Neuronal stem cell (in vitro differentiated cells): ENCODE measurements around the gene STOX2.

Experiments
- DNase-seq: peaks from one replicate; pipeline ENCODE4 v3.0.0-alpha.2; 2013; ENCODE audit warnings: low spot score
- H2AFZ ChIP-seq: one replicate; pipeline ENCODE4 v1.6.1; 2013; ENCODE audit warnings: mild to moderate bottlenecking, low read length, inconsistent platforms
- H2AK5ac ChIP-seq: 2 replicates; pipeline ENCODE4 v1.6.1; 2013; ENCODE audit warnings: low read depth, mild to moderate bottlenecking, inconsistent platforms, low read length, moderate library complexity, mixed read lengths
- H2BK120ac ChIP-seq: 2 replicates; pipeline ENCODE4 v1.6.1; 2013; ENCODE audit warnings: low read depth, mild to moderate bottlenecking, inconsistent platforms, low read length, moderate library complexity, mixed read lengths
- H2BK12ac ChIP-seq: one replicate; pipeline ENCODE4 v1.6.1; 2013; ENCODE audit warnings: low read length, inconsistent platforms
- H2BK15ac ChIP-seq: 2 replicates; pipeline ENCODE4 v1.6.1; 2013; ENCODE audit warnings: mild to moderate bottlenecking, low read length, inconsistent platforms, mixed read lengths
- H2BK5ac ChIP-seq: one replicate; pipeline ENCODE4 v1.6.1; 2013; ENCODE audit warnings: inconsistent platforms, mild to moderate bottlenecking, low read length, moderate library complexity
- H3K14ac ChIP-seq: one replicate; pipeline ENCODE4 v1.6.1; 2013; ENCODE audit warnings: low read length, inconsistent platforms
- H3K18ac ChIP-seq: 2 replicates; pipeline ENCODE4 v1.6.1; 2013; ENCODE audit warnings: low read length, inconsistent platforms
- H3K23ac ChIP-seq: 2 replicates; pipeline ENCODE4 v1.6.1; 2013; ENCODE audit warnings: low read depth, mild to moderate bottlenecking, mixed read lengths, low read length, inconsistent platforms; ENCODE audit not compliant: poor library complexity
- H3K27ac ChIP-seq: replicated peaks from 3 replicates; pipeline ENCODE4 v1.5.1; 2013; ENCODE audit warnings: low read length, inconsistent platforms
- H3K27me3 ChIP-seq, 3 experiments: 2 replicates each; pipeline ENCODE4 v1.6.1; 2013; ENCODE audit warnings: low read length in 3 of 3, mild to moderate bottlenecking in 2 of 3, inconsistent platforms in 1 of 3, low read depth in 1 of 3, mixed read lengths in 1 of 3, moderate library complexity in 1 of 3; ENCODE audit not compliant: control insufficient read depth in 3 of 3, insufficient read depth in 3 of 3
- H3K36me3 ChIP-seq, 2 donors: replicated peaks in 1 of 2; 2 replicates each; pipeline ENCODE4 v1.6.1; 2013; ENCODE audit warnings: low read length in 2 of 2; ENCODE audit not compliant: control insufficient read depth in 2 of 2, insufficient read depth in 2 of 2
- H3K4ac ChIP-seq: 2 replicates; pipeline ENCODE4 v1.6.1; 2013; ENCODE audit warnings: inconsistent platforms, mild to moderate bottlenecking, low read length, moderate library complexity
- H3K4me1 ChIP-seq, 2 donors: 1 replicate in 1 of 2; 2 replicates in 1 of 2; pipeline ENCODE4 v1.6.1; 2013; ENCODE audit warnings: low read length in 2 of 2, low read depth in 1 of 2; ENCODE audit not compliant: control insufficient read depth in 2 of 2, insufficient read depth in 1 of 2
- H3K4me2 ChIP-seq: one replicate; pipeline ENCODE4 v1.6.1; 2013; ENCODE audit warnings: mild to moderate bottlenecking, low read length, inconsistent platforms; ENCODE audit not compliant: insufficient read depth, poor library complexity, severe bottlenecking
- H3K4me3 ChIP-seq, 2 donors: 2 replicates each; pipeline ENCODE4 v1.5.1; 2013; ENCODE audit warnings: low read length in 2 of 2, mild to moderate bottlenecking in 2 of 2, inconsistent platforms in 1 of 2, moderate library complexity in 1 of 2
- H3K79me1 ChIP-seq: one replicate; pipeline ENCODE4 v1.6.1; 2013; ENCODE audit warnings: low read depth, mild to moderate bottlenecking, inconsistent platforms, low read length, moderate library complexity
- H3K9ac ChIP-seq: one replicate; pipeline ENCODE4 v1.6.1; 2013; ENCODE audit warnings: mild to moderate bottlenecking, low read depth, low read length, inconsistent platforms; ENCODE audit not compliant: poor library complexity
- H3K9me3 ChIP-seq, 2 donors: replicated peaks in 1 of 2; 2 replicates each; pipeline versions ENCODE3 to v1.6.1; 2013; ENCODE audit warnings: low read length in 2 of 2, mild to moderate bottlenecking in 2 of 2, inconsistent platforms in 1 of 2, low read depth in 1 of 2, mixed read lengths in 1 of 2, moderate library complexity in 1 of 2; ENCODE audit not compliant: control insufficient read depth in 2 of 2, insufficient read depth in 1 of 2
- H4K8ac ChIP-seq: one replicate; pipeline ENCODE4 v1.6.1; 2013; ENCODE audit warnings: low read depth, mild to moderate bottlenecking, inconsistent platforms, low read length, moderate library complexity
- H4K91ac ChIP-seq: one replicate; pipeline ENCODE4 v1.6.1; 2013; ENCODE audit warnings: low read length, low read depth, mild to moderate bottlenecking, inconsistent platforms; ENCODE audit not compliant: poor library complexity
- WGBS, 2 donors: extraction: QIAGEN DNeasy Blood & Tissue Kit; methylation state at CpG; one replicate each; pipeline ENCODE4 v1.1.7; 2013; ENCODE audit warnings: missing lambda C conversion rate in 2 of 2, mixed read lengths in 1 of 2; ENCODE audit not compliant: insufficient read length in 2 of 2, insufficient replicate concordance in 1 of 2; ENCODE audit errors: extremely low coverage in 2 of 2; 5-methylcytosine and 5-hydroxymethylcytosine counted together

The STOX2 gene

DNA sequence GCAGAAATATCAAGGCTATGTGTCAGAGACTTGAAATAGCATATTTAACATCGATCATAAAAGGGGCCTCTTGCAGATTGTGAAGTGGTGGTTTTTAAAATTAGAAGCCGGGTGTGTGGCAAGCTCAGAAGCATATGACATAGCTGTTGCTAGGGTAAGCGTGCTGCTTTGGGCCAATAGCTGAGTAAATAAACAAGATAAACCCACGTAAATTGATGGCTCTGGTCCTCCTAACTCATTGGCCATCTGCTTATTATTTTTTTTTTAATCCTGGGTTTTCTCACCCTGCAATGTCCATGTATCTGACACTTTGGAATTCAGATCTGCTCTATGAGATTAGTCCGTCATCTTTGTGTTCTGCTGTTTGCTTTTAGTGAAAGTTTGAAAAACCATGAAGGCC is 32.6 kb upstream of the STOX2 start:
- H3K9me3 ChIP-seq: no peaks in the 10 kb centered on the region
- no peak overlapping the region for H3K18ac ChIP-seq
- no peak overlapping the region for H3K27ac ChIP-seq
- peaks cover 0 to 4% (median 0%) of the 10 kb centered on the region in 3 experiments for H3K27me3 ChIP-seq
- no peaks in the 10 kb centered on the region for H3K36me3 ChIP-seq
- no peak for DNase-seq
- no peak overlapping the region for H2BK120ac ChIP-seq
- no peak overlapping the region for H3K4ac ChIP-seq
- no peak overlapping the region for H4K91ac ChIP-seq
- H3K79me1 ChIP-seq: no peaks in the 10 kb centered on the region
- H3K14ac ChIP-seq: no peak overlapping the region
- no peak overlapping the region for H2BK15ac ChIP-seq
- no peak overlapping the region for H3K4me2 ChIP-seq
- no CpG with 5 or more reads among the region's 5 CpGs for WGBS, 2 donors
- no peak overlapping the region for H2BK12ac ChIP-seq
- H3K4me1 ChIP-seq: peaks cover 0 to 2% of the 10 kb centered on the region in 2 donors
- no peak overlapping the region for H2AK5ac ChIP-seq
- no peak overlapping the region for H3K9ac ChIP-seq
- no peak overlapping the region for H3K4me3 ChIP-seq
- H3K23ac ChIP-seq: no peak overlapping the region
- no peak overlapping the region for H4K8ac ChIP-seq
- no peak overlapping the region for H2BK5ac ChIP-seq
- H2AFZ ChIP-seq: no peak overlapping the region

DNA sequence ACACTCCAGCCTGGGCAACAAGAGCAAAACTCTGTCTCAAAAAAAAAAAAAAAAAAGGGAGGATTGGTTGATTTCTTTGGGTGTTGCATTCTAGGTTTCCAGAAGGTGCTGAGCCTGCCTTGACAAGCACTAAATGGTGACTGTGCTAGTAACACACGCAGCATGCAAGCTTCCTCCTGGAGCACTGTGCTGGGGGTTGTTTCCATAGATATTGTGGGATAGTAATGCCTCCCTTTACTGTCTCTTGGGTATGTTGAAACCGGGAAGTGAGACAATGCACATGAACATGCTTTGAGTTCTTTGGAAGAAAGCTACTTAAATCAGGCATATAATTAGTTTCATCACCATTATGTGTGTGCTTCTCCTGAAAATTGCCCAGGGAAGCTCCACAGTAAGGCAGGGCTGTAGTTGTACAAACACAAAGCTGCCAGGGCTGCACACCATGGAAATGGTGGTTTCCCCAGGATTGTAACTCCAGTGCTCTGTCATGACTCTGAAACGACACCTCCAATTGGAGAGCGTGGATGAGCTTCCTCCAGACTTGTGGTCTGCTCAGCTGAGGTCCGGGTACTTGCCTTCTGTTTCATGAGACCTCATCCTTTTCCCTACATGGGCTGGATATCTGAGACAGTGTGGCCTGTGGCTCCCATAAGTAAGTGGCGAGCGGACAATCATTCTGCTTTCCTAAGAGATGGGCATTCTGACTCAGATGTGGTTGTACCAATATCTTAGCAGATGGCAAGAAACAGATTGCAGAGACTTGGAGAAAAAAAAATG is 31.5 kb upstream of the STOX2 start:
- no peak overlapping the region for H2BK15ac ChIP-seq
- H2BK12ac ChIP-seq: no peak overlapping the region
- WGBS, 2 donors: no CpG with 5 or more reads among the region's 7 CpGs
- H4K8ac ChIP-seq: no peak overlapping the region
- H3K18ac ChIP-seq: no peak overlapping the region
- H3K4me1 ChIP-seq: peaks cover 0 to 2% of the 10 kb centered on the region in 2 donors
- no peak overlapping the region for H4K91ac ChIP-seq
- no peak overlapping the region for H3K9ac ChIP-seq
- H3K36me3 ChIP-seq: no peaks in the 10 kb centered on the region
- H3K27ac ChIP-seq: no peak overlapping the region
- H3K79me1 ChIP-seq: no peaks in the 10 kb centered on the region
- H2BK120ac ChIP-seq: no peak overlapping the region
- no peak for DNase-seq
- H2AFZ ChIP-seq: no peak overlapping the region
- H3K27me3 ChIP-seq: peaks cover 0 to 4% (median 0%) of the 10 kb centered on the region in 3 experiments
- H3K14ac ChIP-seq: no peak overlapping the region
- H3K4ac ChIP-seq: no peak overlapping the region
- H3K4me2 ChIP-seq: no peak overlapping the region
- no peak overlapping the region for H2AK5ac ChIP-seq
- no peaks in the 10 kb centered on the region for H3K9me3 ChIP-seq
- no peak overlapping the region for H2BK5ac ChIP-seq
- no peak overlapping the region for H3K23ac ChIP-seq
- H3K4me3 ChIP-seq: no peak overlapping the region

DNA sequence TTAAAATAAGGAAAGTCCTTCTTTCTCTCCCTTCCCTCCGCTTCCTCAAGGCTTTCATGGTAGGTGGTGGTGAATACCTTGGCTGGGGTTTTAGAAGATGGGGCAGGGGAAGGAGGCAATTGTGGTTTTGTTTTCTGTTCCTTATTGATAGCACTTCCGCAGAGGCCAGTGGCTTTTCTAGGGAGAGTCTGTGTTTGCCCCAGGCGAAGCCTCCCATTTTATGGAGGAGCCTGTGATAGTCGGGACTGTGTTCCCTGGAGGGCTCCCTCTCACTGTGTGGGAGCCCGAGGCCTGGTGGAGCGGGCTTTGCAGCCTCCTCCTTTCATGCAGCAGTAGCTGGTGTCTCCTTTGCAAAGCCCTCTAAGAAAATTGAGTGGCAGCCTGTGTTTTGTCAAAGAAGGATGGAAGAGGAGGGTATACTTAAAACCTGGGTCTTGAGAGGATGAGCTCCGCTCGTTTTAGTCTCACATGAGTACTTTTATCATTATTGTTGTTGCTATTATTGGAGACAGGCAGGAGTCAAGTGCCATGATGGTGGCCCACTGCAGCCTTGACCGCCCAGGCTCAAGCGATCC is 29.8 kb upstream of the STOX2 start:
- DNase-seq: no peak
- Histone ChIP-seq H2BK12ac (no peak overlapping the region), H3K27me3 (peaks cover 0 to 4% (median 0%) of the 10 kb centered on the region in 3 experiments), H3K9me3 (no peaks in the 10 kb centered on the region), H2AFZ (no peak overlapping the region), H3K9ac (no peak overlapping the region), H4K8ac (no peak overlapping the region), H2BK15ac (no peak overlapping the region), H2BK120ac (no peak overlapping the region), H3K4ac (no peak overlapping the region), H3K18ac (no peak overlapping the region), H2BK5ac (no peak overlapping the region), H3K14ac (no peak overlapping the region), H2AK5ac (no peak overlapping the region), H3K4me3 (no peak overlapping the region), H3K36me3 (no peaks in the 10 kb centered on the region), H3K27ac (no peak overlapping the region), H3K4me1 (peaks cover 0 to 7% of the 10 kb centered on the region in 2 donors), H3K79me1 (no peaks in the 10 kb centered on the region), H3K23ac (no peak overlapping the region), H3K4me2 (no peak overlapping the region), H4K91ac (no peak overlapping the region)
- WGBS, 2 donors: no CpG with 5 or more reads among the region's 10 CpGs

DNA sequence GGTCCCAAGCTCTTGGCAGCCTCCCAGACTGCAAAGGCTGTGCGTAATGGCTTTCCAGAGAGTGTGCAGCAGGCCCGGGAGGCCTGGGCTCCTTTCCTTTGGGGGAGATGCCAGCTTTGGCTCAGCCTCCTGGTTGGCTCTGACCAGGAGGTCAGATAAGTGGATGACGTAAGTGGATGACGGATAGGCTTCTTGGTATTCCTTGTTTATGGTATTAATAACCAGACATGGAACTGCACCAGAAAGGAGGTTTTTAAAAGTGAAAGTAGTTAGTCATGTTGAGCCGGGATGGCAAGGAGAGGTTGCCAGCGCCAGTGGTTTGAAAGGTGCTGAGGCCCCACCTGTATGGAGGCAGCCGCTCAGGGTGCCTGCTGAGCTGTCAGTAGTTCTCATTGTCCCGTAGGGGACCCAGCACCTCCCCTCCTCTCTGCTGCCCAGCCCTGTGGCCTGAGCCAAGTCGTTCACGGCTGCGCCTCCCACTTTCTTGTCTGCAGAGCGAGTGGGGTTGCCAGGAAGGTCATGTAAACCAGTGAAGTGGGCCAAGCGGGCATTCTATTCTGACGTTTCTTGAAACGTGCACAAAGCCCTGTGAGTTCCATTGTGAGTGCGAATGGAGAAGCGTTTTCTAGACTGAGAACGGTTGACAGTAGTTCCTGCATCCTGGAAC is 28.7 kb upstream of the STOX2 start:
- Histone ChIP-seq H2BK5ac (no peak overlapping the region), H3K4me2 (no peak overlapping the region), H3K4me3 (no peak overlapping the region), H2BK15ac (no peak overlapping the region), H2BK120ac (no peak overlapping the region), H3K9me3 (no peaks in the 10 kb centered on the region), H3K4ac (no peak overlapping the region), H2BK12ac (no peak overlapping the region), H3K27ac (no peak overlapping the region), H3K36me3 (no peaks in the 10 kb centered on the region), H4K91ac (no peak overlapping the region), H3K79me1 (no peaks in the 10 kb centered on the region), H3K27me3 (peaks cover 0 to 4% (median 0%) of the 10 kb centered on the region in 3 experiments), H4K8ac (no peak overlapping the region), H3K18ac (no peak overlapping the region), H2AK5ac (no peak overlapping the region), H3K14ac (no peak overlapping the region), H3K9ac (no peak overlapping the region), H2AFZ (peak overlapping the region; percentile 51), H3K4me1 (peaks cover 0 to 7% of the 10 kb centered on the region in 2 donors), H3K23ac (no peak overlapping the region)
- WGBS, 2 donors: no CpG with 5 or more reads among the region's 18 CpGs
- DNase-seq: no peak
